GM19328 (cell line): ENCODE data around the gene POMT2.
"Not testable (repeated sequence)": the region's sequence is repeated elsewhere in the genome, so short reads cannot be mapped to it uniquely, and the experiment has no call there.

Source experiments
- ATAC-seq: cut with Tn5 transposase; IDR thresholded peaks from one replicate; pipeline ENCODE4 v1.9.1; 2021; ENCODE audit warnings: mild to moderate bottlenecking, moderate library complexity; ENCODE audit not compliant: unreplicated experiment

The POMT2 gene

GRCh38 chr14:77325746-77326094, 5.0 kb upstream of the POMT2 start:
- ATAC-seq = no peak

- ATAC-seq = no peak
These were observed 4.4 kb upstream of the POMT2 start for GRCh38 chr14:77324816-77325745.

- ATAC-seq = no peak
These were observed 3.6 kb upstream of the POMT2 start for GRCh38 chr14:77324289-77324688.

- no peak for ATAC-seq
These were observed 2.9 kb upstream of the POMT2 start for GRCh38 chr14:77323571-77323970.

GRCh38 chr14:77322951-77323350, 2.3 kb upstream of the POMT2 start:
- no peak for ATAC-seq

- no peak for ATAC-seq
These were observed 1.7 kb upstream of the POMT2 start for GRCh38 chr14:77322250-77322902.

- no peak for ATAC-seq
These were observed 1.3 kb downstream of the POMT2 start for GRCh38 chr14:77319422-77319821.

GRCh38 chr14:77318756-77319155, 1.9 kb downstream of the POMT2 start:
- ATAC-seq = not testable (repeated sequence)

GRCh38 chr14:77318006-77318553, 2.6 kb downstream of the POMT2 start:
- ATAC-seq = no peak

GRCh38 chr14:77316872-77317301, 3.8 kb downstream of the POMT2 start:
- no peak for ATAC-seq

GRCh38 chr14:77316195-77316505, 4.5 kb downstream of the POMT2 start:
- no peak for ATAC-seq

- no peak for ATAC-seq
These were observed 5.9 kb downstream of the POMT2 start for GRCh38 chr14:77314539-77315457.

GRCh38 chr14:77314043-77314442, 6.6 kb downstream of the POMT2 start:
- no peak for ATAC-seq

GRCh38 chr14:77313371-77313770, 7.3 kb downstream of the POMT2 start:
- ATAC-seq = no peak

GRCh38 chr14:77311217-77311616, 9.5 kb downstream of the POMT2 start:
- ATAC-seq = no peak

GRCh38 chr14:77310026-77310425, 10.7 kb downstream of the POMT2 start:
- ATAC-seq = no peak

GRCh38 chr14:77309131-77309530, 11.6 kb downstream of the POMT2 start:
- no peak for ATAC-seq

GRCh38 chr14:77306851-77307496, 13.7 kb downstream of the POMT2 start:
- no peak for ATAC-seq

- ATAC-seq = no peak
These were observed 14.3 kb downstream of the POMT2 start for GRCh38 chr14:77306416-77306815.

GRCh38 chr14:77305696-77306095, 15.0 kb downstream of the POMT2 start:
- ATAC-seq = no peak
